DOHH2 (cell line): Measurements from ENCODE around the gene KRT33B.

Experiments used
- EZH2phosphoT487 ChIP-seq: fragments of 200-600 bp; sonication (generic); IDR thresholded peaks from 2 replicates; pipeline ENCODE4 v1.6.1; 2017; ENCODE audit warnings: borderline replicate concordance, mild to moderate bottlenecking, antibody characterized with exemption, low read length, moderate library complexity, mixed read lengths
- TF ChIP-seq, protein P1 (sequence below): fragments of 200-600 bp; sonication (generic); IDR thresholded peaks from one replicate; pipeline ENCODE4 v1.5.1; 2014; ENCODE audit warnings: antibody characterized with exemption, mild to moderate bottlenecking, low read depth, low read length; ENCODE audit not compliant: poor library complexity, severe bottlenecking

DNA sequence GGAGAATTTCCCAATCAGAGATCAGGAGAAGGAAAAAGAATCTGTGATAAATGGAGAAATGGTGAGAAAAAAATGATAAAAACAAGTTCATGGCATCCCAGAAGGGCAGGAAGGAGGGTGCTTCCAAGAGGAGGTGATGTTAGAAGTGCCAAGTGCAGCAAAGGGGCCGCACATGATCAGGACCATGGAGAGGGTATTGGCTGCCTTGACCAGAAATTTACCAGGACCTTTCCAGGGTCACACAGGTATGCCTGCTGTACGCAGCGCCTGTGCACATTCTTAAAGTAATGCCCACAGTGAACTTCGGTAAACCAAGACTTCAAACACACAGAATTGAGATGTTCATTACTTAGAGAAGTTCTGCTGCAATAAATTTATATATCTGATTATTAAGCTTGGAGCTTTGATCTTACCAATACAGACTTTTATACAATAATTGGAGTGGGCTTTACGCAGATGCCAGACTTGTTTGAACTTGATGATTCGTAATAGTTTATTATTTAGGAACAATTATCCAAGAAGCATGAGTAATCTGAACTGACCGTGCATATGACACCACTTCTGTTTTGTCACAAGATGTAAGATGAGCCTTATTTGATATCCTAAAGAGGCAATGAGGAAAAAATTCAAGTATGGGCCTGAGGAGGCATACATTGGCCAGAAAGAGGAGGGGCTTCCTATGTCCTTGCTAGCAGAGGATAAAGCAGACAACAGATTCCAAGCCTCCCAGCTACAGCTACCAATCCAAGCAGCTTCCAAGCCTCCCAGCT is 16.8 kb downstream of the KRT33B start:
- no peak for TF ChIP-seq EZH2phosphoT487
- TF ChIP-seq, protein P1, sequence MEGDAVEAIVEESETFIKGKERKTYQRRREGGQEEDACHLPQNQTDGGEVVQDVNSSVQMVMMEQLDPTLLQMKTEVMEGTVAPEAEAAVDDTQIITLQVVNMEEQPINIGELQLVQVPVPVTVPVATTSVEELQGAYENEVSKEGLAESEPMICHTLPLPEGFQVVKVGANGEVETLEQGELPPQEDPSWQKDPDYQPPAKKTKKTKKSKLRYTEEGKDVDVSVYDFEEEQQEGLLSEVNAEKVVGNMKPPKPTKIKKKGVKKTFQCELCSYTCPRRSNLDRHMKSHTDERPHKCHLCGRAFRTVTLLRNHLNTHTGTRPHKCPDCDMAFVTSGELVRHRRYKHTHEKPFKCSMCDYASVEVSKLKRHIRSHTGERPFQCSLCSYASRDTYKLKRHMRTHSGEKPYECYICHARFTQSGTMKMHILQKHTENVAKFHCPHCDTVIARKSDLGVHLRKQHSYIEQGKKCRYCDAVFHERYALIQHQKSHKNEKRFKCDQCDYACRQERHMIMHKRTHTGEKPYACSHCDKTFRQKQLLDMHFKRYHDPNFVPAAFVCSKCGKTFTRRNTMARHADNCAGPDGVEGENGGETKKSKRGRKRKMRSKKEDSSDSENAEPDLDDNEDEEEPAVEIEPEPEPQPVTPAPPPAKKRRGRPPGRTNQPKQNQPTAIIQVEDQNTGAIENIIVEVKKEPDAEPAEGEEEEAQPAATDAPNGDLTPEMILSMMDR, result no peak
